Mucosa of descending colon (tissue), 3 donors: Measurements from ENCODE around the gene DNASE2. TPM values are rescaled to one million over a fixed set of nuclear protein-coding genes. Genes with fewer than 3 reads are reported as not detected.

Source experiments
- ATAC-seq: fragments of 200-7000 bp; cut with Tn5 transposase; one replicate; pipeline ENCODE4 v1.9.1; 2020; ENCODE audit warnings: mild to moderate bottlenecking, moderate library complexity
- DNase-seq, 3 donors: peaks; one replicate each; pipeline ENCODE4 v3.0.0-alpha.2; 2020
- H3K36me3 ChIP-seq: fragments of 200-600 bp; one replicate; pipeline ENCODE4 v1.8.0; 2021; ENCODE audit warnings: low read depth, mild to moderate bottlenecking
- H3K4me1 ChIP-seq: fragments of 200-600 bp; one replicate; pipeline ENCODE4 v1.8.0; 2021; ENCODE audit warnings: low read depth, mild to moderate bottlenecking
- H3K4me3 ChIP-seq: fragments of 200-600 bp; one replicate; pipeline ENCODE4 v1.8.0; 2021; ENCODE audit warnings: mild to moderate bottlenecking
- H3K9me3 ChIP-seq: fragments of 200-600 bp; one replicate; pipeline ENCODE4 v1.8.0; 2021; ENCODE audit warnings: mild to moderate bottlenecking
- CTCF ChIP-seq: fragments of 200-600 bp; IDR thresholded peaks from one replicate; pipeline ENCODE4 v1.8.0; 2022; ENCODE audit warnings: antibody characterized with exemption, mild to moderate bottlenecking
- intact Hi-C, 2 donors: fragments of 100-400 bp; cut with DNase I in 1 of 2; cut with micrococcal nuclease in 1 of 2; formaldehyde crosslinking; loops; one replicate each; pipeline versions ENCODE4 v1.11.0 to v1.11.1; 2022; cut with DNase I, micrococcal nuclease
- microRNA-seq: library from miRNA; unstranded; fragments of <30 nt; microRNA quantifications from one replicate; pipeline ENCODE4, GENCODE V29; 2019
- total RNA-seq, 3 donors: library from RNA; stranded (reverse); fragmentation: NEBNext Ultra II Directional in 2 of 3; extraction: Animal tissue kit (Norgen Biotek cat#: 25700) in 2 of 3; gene quantifications; one replicate each; pipeline versions ENCODE4 v1.2.1 to v1.2.4, GENCODE V29; 2021 to 2023
- donor health status: DM: no; HTN: no; CAD: no; lungs with moderate emphysema.
- donor health status: DM: no; HTN: no; CAD: no.
- donor health status: DM: no; HTN: yes; CAD: no.

The DNASE2 gene
- total RNA-seq, 3 donors from 2014 or later, result 22.8 to 31.8 (median 30.3) TPM

GRCh38 chr19:12828494-12828893 lies 52.8 kb downstream of the DNASE2 start:
- H3K9me3 ChIP-seq, result no peaks in the 10 kb centered on the region
- ATAC-seq (peak; percentile 68), DNase-seq (peak; percentile 62 to 76 (median 73))
- no peak overlapping the region for H3K4me3 ChIP-seq
- no peaks in the 10 kb centered on the region for H3K36me3 ChIP-seq
- no peak for TF ChIP-seq CTCF
- intact Hi-C loops, result no loop called here
- peaks cover 8% of the 10 kb centered on the region for H3K4me1 ChIP-seq

GRCh38 chr19:12825254-12826131 lies 55.8 kb downstream of the DNASE2 start:
- no peaks in the 10 kb centered on the region for H3K36me3 ChIP-seq
- peaks cover 3% of the 10 kb centered on the region for H3K4me1 ChIP-seq
- H3K4me3 ChIP-seq, result no peak overlapping the region
- ATAC-seq, result peak; percentile 61
- peak; percentile 16 for TF ChIP-seq CTCF
- no peaks in the 10 kb centered on the region for H3K9me3 ChIP-seq
- intact Hi-C loops, result no loop called here
- peak in 1 of 3 donors; percentile 48 for DNase-seq

Small RNAs within 50 kb of the gene (microRNA-seq; reads per million reads assigned to microRNA genes)
- gene MIR5695 (not detected), gene MIR6794 (not detected)

Other genes starting within 250 kb of the DNASE2 start
- 100 to 1,000 TPM in 1 of 3 donors, 10 to 100 TPM in 2; 92.7 to 104 (median 96.6) TPM for gene MAN2B1, start 214.7 kb downstream of the DNASE2 start, total RNA-seq
- 10 to 100 TPM in 1 of 3 donors, 1 to 10 TPM in 2; 6.4 to 13.4 (median 7.4) TPM for gene WDR83, start 214.6 kb downstream of the DNASE2 start, total RNA-seq
- 10 to 100 TPM; 71.4 to 91.4 (median 88.9) TPM for gene DHPS, start 199.6 kb downstream of the DNASE2 start, total RNA-seq
- not detected for gene GNG14, start 193.5 kb downstream of the DNASE2 start, total RNA-seq
- 1 to 10 TPM; 6.0 to 8.9 (median 7.8) TPM for gene FBXW9, start 184.8 kb downstream of the DNASE2 start, total RNA-seq
- gene TNPO2, start 157.5 kb downstream of the DNASE2 start, total RNA-seq, result 10 to 100 TPM; 48.9 to 73.3 (median 66.9) TPM
- gene TRIR, start 146.8 kb downstream of the DNASE2 start, total RNA-seq, result 100 to 1,000 TPM; 122 to 164 (median 146) TPM
- gene GET3, start 144.0 kb downstream of the DNASE2 start, total RNA-seq, result 10 to 100 TPM; 44.8 to 70.5 (median 50.0) TPM
- gene BEST2, start 129.7 kb downstream of the DNASE2 start, total RNA-seq, result 100 to 1,000 TPM in 1 of 3 donors, 10 to 100 TPM in 2; 29.0 to 167 (median 32.2) TPM
- 10 to 100 TPM; 52.2 to 91.9 (median 69.0) TPM for gene HOOK2, start 105.9 kb downstream of the DNASE2 start, total RNA-seq
- 100 to 1,000 TPM; 170 to 191 (median 191) TPM for gene JUNB, start 90.0 kb downstream of the DNASE2 start, total RNA-seq
- gene PRDX2, start 79.6 kb downstream of the DNASE2 start, total RNA-seq, result 100 to 1,000 TPM; 225 to 266 (median 256) TPM
- gene THSD8, start 79.4 kb downstream of the DNASE2 start, total RNA-seq, result 10 to 100 TPM in 1 of 3 donors, 1 to 10 TPM in 2; 1.5 to 10.4 (median 2.7) TPM
- gene RNASEH2A, start 74.9 kb downstream of the DNASE2 start, total RNA-seq, result 10 to 100 TPM in 1 of 3 donors, 1 to 10 TPM in 2; 5.5 to 12.4 (median 6.5) TPM
- 1 to 10 TPM in 1 of 3 donors, under 1 TPM in 1, not detected in 1; 0.87 to 1.7 TPM for gene RTBDN, start 46.9 kb downstream of the DNASE2 start, total RNA-seq
- 1 to 10 TPM in 2 of 3 donors, under 1 TPM in 1; 0.69 to 4.1 (median 1.2) TPM for gene MAST1, start 42.9 kb downstream of the DNASE2 start, total RNA-seq
- gene KLF1, start 5.8 kb upstream of the DNASE2 start, total RNA-seq, result not detected
- gene GCDH, start 9.7 kb upstream of the DNASE2 start, total RNA-seq, result 10 to 100 TPM; 24.2 to 27.2 (median 24.7) TPM
- gene SYCE2, start 37.8 kb upstream of the DNASE2 start, total RNA-seq, result 1 to 10 TPM in 1 of 3 donors, not detected in 2; 1.2 TPM
- 10 to 100 TPM; 44.1 to 54.0 (median 48.1) TPM for gene FARSA, start 52.3 kb upstream of the DNASE2 start, total RNA-seq
- gene CALR, start 57.2 kb upstream of the DNASE2 start, total RNA-seq, result 100 to 1,000 TPM; 433 to 945 (median 637) TPM
- gene RAD23A, start 64.4 kb upstream of the DNASE2 start, total RNA-seq, result 100 to 1,000 TPM in 1 of 3 donors, 10 to 100 TPM in 2; 76.4 to 117 (median 81.4) TPM
- 10 to 100 TPM in 2 of 3 donors, 1 to 10 TPM in 1; 10.0 to 16.4 (median 14.1) TPM for gene GADD45GIP1, start 75.8 kb upstream of the DNASE2 start, total RNA-seq
- 1 to 10 TPM in 1 of 3 donors, under 1 TPM in 1, not detected in 1; 0.34 to 1.1 TPM for gene DAND5, start 88.1 kb upstream of the DNASE2 start, total RNA-seq
- gene NFIX, start 114.0 kb upstream of the DNASE2 start, total RNA-seq, result 100 to 1,000 TPM in 1 of 3 donors, 10 to 100 TPM in 2; 59.4 to 238 (median 64.6) TPM
- 1 to 10 TPM; 1.7 to 7.6 (median 4.7) TPM for gene LYL1, start 221.4 kb upstream of the DNASE2 start, total RNA-seq
- gene TRMT1, start 235.3 kb upstream of the DNASE2 start, total RNA-seq, result 10 to 100 TPM; 26.6 to 37.9 (median 30.0) TPM
- 10 to 100 TPM; 42.2 to 58.9 (median 54.1) TPM for gene NACC1, start 236.8 kb upstream of the DNASE2 start, total RNA-seq